ENCODE results near the gene CBLL1. TPM values are rescaled to one million over a fixed set of nuclear protein-coding genes. Genes with fewer than 3 reads are reported as not detected.

The CBLL1 gene
- total RNA-seq, 6 donors from 2014 or later: 15.1 to 36.8 (median 22.0) TPM

GRCh38 chr7:107721286-107721685, 22.7 kb upstream of the CBLL1 start:
- TF ChIP-seq EP300 (IDR thresholded peaks at IDR 0.05) (no peak), CTCF (IDR thresholded peaks at IDR 0.05) (no peak), POLR2AphosphoS5 (IDR thresholded peaks at IDR 0.05) (no peak), POLR2A (IDR thresholded peaks at IDR 0.05) (no peak)
- Histone ChIP-seq H3K27ac (no peak overlapping the region), H3K9me3 (no peaks in the 10 kb centered on the region), H3K4me3 (no peak overlapping the region), H3K27me3 (no peaks in the 10 kb centered on the region), H3K4me1 (no peaks in the 10 kb centered on the region), H3K36me3 (no peaks in the 10 kb centered on the region)
- no peak for ATAC-seq (ENCODE audit: low FRiP score in 2 of 2)
- WGBS, 2 donors: 55 to 56% methylated on average over 1 of the region's 1 CpG
- no peak for DNase-seq

GRCh38 chr7:107723255-107723654, 20.7 kb upstream of the CBLL1 start:
- Histone ChIP-seq H3K4me1 (no peaks in the 10 kb centered on the region), H3K9me3 (no peaks in the 10 kb centered on the region), H3K4me3 (no peak overlapping the region), H3K36me3 (no peaks in the 10 kb centered on the region), H3K27ac (no peak overlapping the region), H3K27me3 (no peaks in the 10 kb centered on the region)
- DNase-seq (no peak), ATAC-seq (ENCODE audit: low FRiP score in 2 of 2) (no peak)
- no peak for TF ChIP-seq CTCF (IDR thresholded peaks at IDR 0.05)
- TF ChIP-seq POLR2AphosphoS5 (IDR thresholded peaks at IDR 0.05): no peak
- TF ChIP-seq EP300 (IDR thresholded peaks at IDR 0.05): no peak
- no peak for TF ChIP-seq POLR2A (IDR thresholded peaks at IDR 0.05)
- WGBS, 2 donors: 93 to 94% methylated on average over 2 of the region's 2 CpGs

GRCh38 chr7:107725138-107725740, 18.7 kb upstream of the CBLL1 start:
- 22 to 28% methylated on average over 4 of the region's 4 CpGs for WGBS, 2 donors
- DNase-seq: peak in 1 of 2 donors; percentile 31
- Histone ChIP-seq H3K36me3 (no peaks in the 10 kb centered on the region), H3K27ac (no peak overlapping the region), H3K9me3 (no peaks in the 10 kb centered on the region), H3K4me1 (no peaks in the 10 kb centered on the region), H3K27me3 (no peaks in the 10 kb centered on the region), H3K4me3 (no peak overlapping the region)
- TF ChIP-seq CTCF (IDR thresholded peaks at IDR 0.05) (peak; percentile 43 to 77 (median 59)), EP300 (IDR thresholded peaks at IDR 0.05) (no peak)
- ATAC-seq (ENCODE audit: low FRiP score in 2 of 2): peak in 1 of 2 donors; percentile 58

GRCh38 chr7:107726356-107727130, 17.4 kb upstream of the CBLL1 start:
- ATAC-seq (ENCODE audit: low FRiP score in 2 of 2) (no peak), DNase-seq (no peak)
- no peak for TF ChIP-seq POLR2A (IDR thresholded peaks at IDR 0.05)
- TF ChIP-seq POLR2AphosphoS5 (IDR thresholded peaks at IDR 0.05): no peak
- no peaks in the 10 kb centered on the region for H3K4me1 ChIP-seq
- no peak overlapping the region for H3K27ac ChIP-seq
- 78 to 84% methylated on average over 3 of the region's 3 CpGs for WGBS, 2 donors
- no peaks in the 10 kb centered on the region for H3K27me3 ChIP-seq
- H3K9me3 ChIP-seq: no peaks in the 10 kb centered on the region
- H3K36me3 ChIP-seq: no peaks in the 10 kb centered on the region
- no peak overlapping the region for H3K4me3 ChIP-seq

- no peak for DNase-seq
- Histone ChIP-seq H3K9me3 (no peaks in the 10 kb centered on the region), H3K27me3 (no peaks in the 10 kb centered on the region), H3K4me3 (no peak overlapping the region), H3K27ac (no peak overlapping the region), H3K36me3 (no peaks in the 10 kb centered on the region), H3K4me1 (no peaks in the 10 kb centered on the region)
- no peak for TF ChIP-seq POLR2A (IDR thresholded peaks at IDR 0.05)
- TF ChIP-seq EP300 (IDR thresholded peaks at IDR 0.05): no peak
- TF ChIP-seq POLR2AphosphoS5 (IDR thresholded peaks at IDR 0.05): no peak
- no peak for TF ChIP-seq CTCF (IDR thresholded peaks at IDR 0.05)
- no peak for ATAC-seq (ENCODE audit: low FRiP score in 2 of 2)
Measured at GRCh38 chr7:107728276-107728675, 15.7 kb upstream of the CBLL1 start.
